Myometrial cell (primary cell): ENCODE measurements around the gene YWHAB. TPM values are rescaled to one million over a fixed set of nuclear protein-coding genes. Genes with fewer than 3 reads are reported as not detected.

Source experiments
- total RNA-seq: library from RNA; depleted of rRNA; stranded (reverse); fragments of >200 nt; gene quantifications from 2 replicates; pipeline ENCODE4 v1.2.3, GENCODE V29; 2015

Gene YWHAB
- 122 and 140 TPM in 2 replicates for total RNA-seq

GRCh38 chr20:44885392-44886265 is at the start of gene YWHAB:
YWHAB (plus strand) TSS chr20:44885705; CDS start chr20:44901534, 15,829 bp downstream.

DNA sequence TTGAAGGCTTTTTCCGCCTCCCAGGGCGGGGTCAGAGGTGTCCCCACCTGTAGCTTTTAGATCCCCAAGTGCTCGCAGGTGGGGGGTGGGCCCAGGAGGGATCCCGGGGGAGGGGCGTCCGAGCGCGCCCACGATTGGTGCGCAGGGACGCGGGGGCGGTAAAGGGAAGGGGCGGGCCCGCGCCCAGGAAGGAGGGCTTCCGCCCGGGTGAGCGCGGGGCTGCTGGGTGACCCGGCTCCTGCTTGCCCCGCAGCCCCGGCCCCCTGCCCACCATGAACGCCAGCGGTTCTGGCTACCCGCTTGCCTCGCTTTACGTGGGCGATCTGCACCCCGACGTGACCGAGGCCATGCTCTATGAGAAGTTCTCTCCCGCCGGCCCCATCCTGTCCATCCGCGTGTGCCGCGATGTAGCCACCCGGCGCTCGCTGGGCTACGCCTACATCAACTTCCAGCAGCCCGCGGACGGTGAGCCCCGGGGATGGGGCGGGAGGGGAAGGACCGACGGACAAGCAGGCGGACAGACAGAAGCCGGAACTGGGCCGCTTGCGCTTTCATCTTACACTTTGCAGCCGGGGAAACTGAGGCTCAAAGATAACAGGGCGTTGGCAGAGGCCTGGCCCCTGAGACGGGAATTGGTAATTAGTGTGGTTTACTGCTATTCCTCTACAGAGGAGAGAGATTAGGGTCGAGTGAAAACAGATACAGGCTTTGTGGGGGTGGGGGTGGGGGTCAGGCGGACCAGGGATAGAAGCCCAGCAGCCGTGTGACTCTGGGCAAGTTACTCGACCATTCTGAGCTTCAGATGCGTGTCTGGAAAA is 24.6 kb downstream of the YWHAB start, which contains the start of gene PABPC1L:
Gene PABPC1L (plus strand): TSS at position 189 of the 818 bp plus-strand sequence. CDS start 84 bp downstream, at position 273.

Other genes with a start within 250 kb of the YWHAB start
- gene ADA, start 234.0 kb upstream of the YWHAB start, total RNA-seq: 9.0 and 9.8 TPM in 2 replicates
- gene CCN5, start 170.3 kb upstream of the YWHAB start, total RNA-seq: not detected in 2 replicates
- gene KCNK15, start 139.8 kb upstream of the YWHAB start, total RNA-seq: not detected in 2 replicates
- not detected in 2 replicates for gene RIMS4, start 75.2 kb upstream of the YWHAB start, total RNA-seq
- 5.8 and 8.1 TPM in 2 replicates for gene PABPC1L, start 24.4 kb downstream of the YWHAB start, total RNA-seq
- gene TOMM34, start 74.7 kb downstream of the YWHAB start, total RNA-seq: 94.6 and 105 TPM in 2 replicates
- 15.0 and 20.2 TPM in 2 replicates for gene STK4, start 80.8 kb downstream of the YWHAB start, total RNA-seq
- gene KCNS1, start 215.4 kb downstream of the YWHAB start, total RNA-seq: 0.71 TPM in 1 of 2 replicates, not detected in the other
- not detected in 2 replicates for gene WFDC5, start 229.5 kb downstream of the YWHAB start, total RNA-seq
- not detected in 2 replicates for gene WFDC12, start 238.8 kb downstream of the YWHAB start, total RNA-seq